Erythroblast (primary cell): Measurements from ENCODE around the gene PROSER3.

ENCODE experiments used
- GATA1 ChIP-seq: IDR thresholded peaks from 2 replicates; pipeline ENCODE4 v1.6.1; 2011; ENCODE audit warnings: low read depth, mild to moderate bottlenecking, control low read depth, low read length, moderate library complexity
- POLR2A ChIP-seq: IDR thresholded peaks from 2 replicates; pipeline ENCODE4 v1.6.1; 2011; ENCODE audit warnings: mild to moderate bottlenecking, low read length

DNA sequence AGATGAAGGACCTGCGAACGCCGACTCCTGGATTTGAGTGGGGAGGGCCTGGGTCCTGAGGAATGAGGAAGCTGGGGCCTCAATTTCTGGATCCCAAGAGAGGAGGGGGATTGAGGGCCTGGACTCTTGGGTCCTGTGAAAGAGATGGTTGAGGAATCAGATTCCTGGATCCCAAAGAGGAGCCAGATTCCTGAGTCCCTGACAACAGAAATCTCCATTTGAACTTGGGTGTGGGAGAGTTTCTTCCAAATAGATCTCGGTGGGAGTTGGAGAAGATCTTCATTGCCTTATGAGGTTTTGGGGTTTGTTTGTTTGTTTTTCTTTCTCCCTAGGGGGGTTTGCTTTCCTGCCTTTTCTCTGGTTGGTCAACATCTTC lies 11.9 kb upstream of the PROSER3 start:
- no peak for TF ChIP-seq POLR2A
- TF ChIP-seq GATA1 = no peak
